Stimulated activated CD8-positive, alpha-beta memory T cell treated with anti-CD3 and anti-CD28 coated beads, Interleukin-15, amount 100 ng/mL, for 48 hours (primary cell): ENCODE data around the gene ANO2.

Experiments
- DNase-seq, 2 donors: peaks; one replicate each; pipeline ENCODE4 v3.0.0-alpha.2; 2020; ENCODE audit warnings: low read depth in 2 of 2

Gene ANO2

GRCh38 chr12:5582018-5582417 lies 363.0 kb downstream of the ANO2 start:
- DNase-seq, result no peak

GRCh38 chr12:5581616-5582015 lies 363.4 kb downstream of the ANO2 start:
- no peak for DNase-seq

GRCh38 chr12:5581019-5581418 lies 364.0 kb downstream of the ANO2 start:
- DNase-seq, result no peak

- no peak for DNase-seq
These were observed 366.3 kb downstream of the ANO2 start for GRCh38 chr12:5578775-5579174.

- no peak for DNase-seq
These were observed 367.3 kb downstream of the ANO2 start for GRCh38 chr12:5577741-5578140.

GRCh38 chr12:5577211-5577612 lies 367.8 kb downstream of the ANO2 start:
- DNase-seq, result no peak

- DNase-seq, result no peak
These were observed 369.1 kb downstream of the ANO2 start for GRCh38 chr12:5575987-5576386.

GRCh38 chr12:5575232-5575631 lies 369.8 kb downstream of the ANO2 start:
- DNase-seq, result no peak

GRCh38 chr12:5573390-5573789 lies 371.7 kb downstream of the ANO2 start:
- DNase-seq, result no peak

- DNase-seq, result no peak
These were observed 373.9 kb downstream of the ANO2 start for GRCh38 chr12:5571115-5571514.

- no peak for DNase-seq
These were observed 374.6 kb downstream of the ANO2 start for GRCh38 chr12:5570416-5570815.

- no peak for DNase-seq
These were observed 376.6 kb downstream of the ANO2 start for GRCh38 chr12:5568325-5568981.

GRCh38 chr12:5567016-5567725 lies 377.9 kb downstream of the ANO2 start:
- DNase-seq, result no peak

- no peak for DNase-seq
These were observed 379.0 kb downstream of the ANO2 start for GRCh38 chr12:5565933-5566599.

GRCh38 chr12:5562581-5562980 lies 382.5 kb downstream of the ANO2 start:
- no peak for DNase-seq

GRCh38 chr12:5561846-5562245 lies 383.2 kb downstream of the ANO2 start:
- no peak for DNase-seq

GRCh38 chr12:5561057-5561456 lies 384.0 kb downstream of the ANO2 start:
- no peak for DNase-seq

GRCh38 chr12:5560265-5560664 lies 384.8 kb downstream of the ANO2 start:
- no peak for DNase-seq

- DNase-seq, result no peak
These were observed 387.2 kb downstream of the ANO2 start for GRCh38 chr12:5557906-5558305.

GRCh38 chr12:5556946-5557673 lies 387.9 kb downstream of the ANO2 start:
- no peak for DNase-seq

- DNase-seq, result no peak
These were observed 388.9 kb downstream of the ANO2 start for GRCh38 chr12:5556033-5556614.

GRCh38 chr12:5554711-5555110 lies 390.3 kb downstream of the ANO2 start:
- no peak for DNase-seq
